Camera-type eye (tissue), 1 donor: Measurements from ENCODE around the gene DXO. TPM values are rescaled to one million over a fixed set of nuclear protein-coding genes. Genes with fewer than 3 reads are reported as not detected.

Source experiments
- total RNA-seq: library from RNA; depleted of rRNA; stranded (reverse); fragments of >200 nt; gene quantifications from one replicate; pipeline ENCODE4 v1.2.3, GENCODE V29; 2014

Gene DXO
- 20.6 TPM for total RNA-seq

GRCh38 chr6:31971993-31972708, at the start of gene DXO:
DXO (minus strand) TSS chr6:31972138; CDS start chr6:31971675, 463 bp downstream.

GRCh38 chr6:32014547-32014946, 42.6 kb upstream of the DXO start, which contains the start of gene C4B:
C4B (plus strand) TSS chr6:32014795; CDS start chr6:32014846, 51 bp downstream.

GRCh38 chr6:31981744-31982143, 9.8 kb upstream of the DXO start, which contains the start of gene C4A:
C4A (plus strand) TSS chr6:31982057; CDS start chr6:31982108, 51 bp downstream.

GRCh38 chr6:31958741-31959739, 12.9 kb downstream of the DXO start, which contains the start of the genes NELFE and SKIC2:
NELFE (minus strand) TSS chr6:31958971; CDS start chr6:31958446, 525 bp downstream.
SKIC2 (plus strand) TSS chr6:31959175; CDS start chr6:31959193, 18 bp downstream.

GRCh38 chr6:31945507-31946369, 26.2 kb downstream of the DXO start, which contains the start of gene CFB:
CFB (plus strand) TSS chr6:31946095; CDS start chr6:31946222, 127 bp downstream.

GRCh38 chr6:31927242-31927862, 44.6 kb downstream of the DXO start, which contains the start of gene C2:
C2 (plus strand) TSS chr6:31927717; CDS start chr6:31927753, 36 bp downstream.

Other genes starting within 250 kb of the DXO start
- 0.55 TPM for gene MPIG6B, start 248.8 kb downstream of the DXO start, total RNA-seq
- gene DDAH2, start 242.8 kb downstream of the DXO start, total RNA-seq = 108 TPM
- gene CLIC1, start 235.6 kb downstream of the DXO start, total RNA-seq = 89.1 TPM
- 16.5 TPM for gene MSH5, start 232.1 kb downstream of the DXO start, total RNA-seq
- 3.8 TPM for gene SAPCD1, start 209.5 kb downstream of the DXO start, total RNA-seq
- 0.88 TPM for gene VWA7, start 194.8 kb downstream of the DXO start, total RNA-seq
- 43.6 TPM for gene VARS1, start 176.4 kb downstream of the DXO start, total RNA-seq
- gene LSM2, start 165.2 kb downstream of the DXO start, total RNA-seq = 21.4 TPM
- 4.8 TPM for gene HSPA1L, start 156.9 kb downstream of the DXO start, total RNA-seq
- 744 TPM for gene HSPA1A, start 156.6 kb downstream of the DXO start, total RNA-seq
- 869 TPM for gene HSPA1B, start 144.4 kb downstream of the DXO start, total RNA-seq
- 32.8 TPM for gene NEU1, start 109.3 kb downstream of the DXO start, total RNA-seq
- 3.0 TPM for gene SLC44A4, start 93.1 kb downstream of the DXO start, total RNA-seq
- 86.3 TPM for gene EHMT2, start 74.4 kb downstream of the DXO start, total RNA-seq
- gene ZBTB12, start 70.1 kb downstream of the DXO start, total RNA-seq = 17.9 TPM
- gene C2, start 44.4 kb downstream of the DXO start, total RNA-seq = 6.2 TPM
- 14.6 TPM for gene CFB, start 26.0 kb downstream of the DXO start, total RNA-seq
- 54.3 TPM for gene NELFE, start 13.2 kb downstream of the DXO start, total RNA-seq
- 47.2 TPM for gene SKIC2, start 13.0 kb downstream of the DXO start, total RNA-seq
- gene C4A, start 9.9 kb upstream of the DXO start, total RNA-seq = 29.9 TPM
- gene C4B, start 42.7 kb upstream of the DXO start, total RNA-seq = 12.1 TPM
- gene CYP21A2, start 66.3 kb upstream of the DXO start, total RNA-seq = 0.22 TPM
- gene TNXB, start 137.2 kb upstream of the DXO start, total RNA-seq = 129 TPM
- gene ATF6B, start 156.1 kb upstream of the DXO start, total RNA-seq = 35.8 TPM
- 3.4 TPM for gene FKBPL, start 158.2 kb upstream of the DXO start, total RNA-seq
- gene PRRT1, start 179.8 kb upstream of the DXO start, total RNA-seq = 1.6 TPM
- 318 TPM for gene PPT2, start 182.0 kb upstream of the DXO start, total RNA-seq
- 21.4 TPM for gene EGFL8, start 192.5 kb upstream of the DXO start, total RNA-seq
- gene AGPAT1, start 203.9 kb upstream of the DXO start, total RNA-seq = 20.1 TPM
- 73.4 TPM for gene RNF5, start 206.3 kb upstream of the DXO start, total RNA-seq
- 2.6 TPM for gene AGER, start 212.1 kb upstream of the DXO start, total RNA-seq
- 84.5 TPM for gene PBX2, start 218.1 kb upstream of the DXO start, total RNA-seq
- gene GPSM3, start 220.5 kb upstream of the DXO start, total RNA-seq = 1.8 TPM